H9 (cell line): ENCODE measurements around the gene PNMA6E. TPM values are rescaled to one million over a fixed set of nuclear protein-coding genes. Genes with fewer than 3 reads are reported as not detected.

Experiments
- DNase-seq: peaks from one replicate; pipeline ENCODE4 v3.0.0-alpha.2; 2017
- H2AFZ ChIP-seq: one replicate; pipeline ENCODE4 v1.6.1; 2013; ENCODE audit warnings: mild to moderate bottlenecking, low read length, control low read depth, moderate library complexity
- H2AK5ac ChIP-seq: 2 replicates; pipeline ENCODE4 v1.6.1; 2013; ENCODE audit warnings: low read length, control low read depth, mixed read lengths; ENCODE audit not compliant: insufficient read length
- H2BK120ac ChIP-seq: one replicate; pipeline ENCODE4 v1.6.1; 2013; ENCODE audit warnings: low read depth, mild to moderate bottlenecking, low read length, control low read depth, inconsistent platforms; ENCODE audit not compliant: poor library complexity, severe bottlenecking
- H2BK12ac ChIP-seq: 2 replicates; pipeline ENCODE4 v1.6.1; 2013; ENCODE audit warnings: low read length, control low read depth, mixed read lengths, low read depth; ENCODE audit not compliant: insufficient read length
- H2BK15ac ChIP-seq: 2 replicates; pipeline ENCODE4 v1.6.1; 2013; ENCODE audit warnings: low read depth, low read length, control low read depth
- H2BK20ac ChIP-seq: one replicate; pipeline ENCODE4 v1.6.1; 2013; ENCODE audit warnings: low read depth, mild to moderate bottlenecking, low read length, control low read depth, inconsistent platforms; ENCODE audit not compliant: poor library complexity, severe bottlenecking
- H2BK5ac ChIP-seq: 2 replicates; pipeline ENCODE4 v1.6.1; 2013; ENCODE audit warnings: low read length, control low read depth, mixed read lengths; ENCODE audit not compliant: insufficient read length
- H3K14ac ChIP-seq: 2 replicates; pipeline ENCODE4 v1.6.1; 2013; ENCODE audit warnings: low read length, control low read depth; ENCODE audit not compliant: insufficient read depth
- H3K18ac ChIP-seq: 2 replicates; pipeline ENCODE4 v1.6.1; 2013; ENCODE audit warnings: low read depth, mild to moderate bottlenecking, mixed read lengths, low read length, control low read depth; ENCODE audit not compliant: insufficient read length
- H3K23ac ChIP-seq: 2 replicates; pipeline ENCODE4 v1.6.1; 2013; ENCODE audit warnings: low read length, control low read depth, mixed read lengths, low read depth; ENCODE audit not compliant: insufficient read length
- H3K23me2 ChIP-seq: 2 replicates; pipeline ENCODE4 v1.6.1; 2013; ENCODE audit warnings: low read depth, mild to moderate bottlenecking, mixed read lengths, low read length, control low read depth; ENCODE audit not compliant: insufficient read length, poor library complexity, severe bottlenecking
- H3K27ac ChIP-seq: 2 replicates; pipeline ENCODE4 v1.5.1; 2013; ENCODE audit warnings: low read length, control low read depth, mixed read lengths, low read depth; ENCODE audit not compliant: insufficient read length
- H3K27me3 ChIP-seq: 2 replicates; pipeline ENCODE4 v1.6.1; 2013; ENCODE audit warnings: low read length, control low read depth, inconsistent platforms; ENCODE audit not compliant: insufficient read depth
- H3K4ac ChIP-seq: 2 replicates; pipeline ENCODE4 v1.6.1; 2013; ENCODE audit warnings: low read depth, mild to moderate bottlenecking, control low read depth, inconsistent platforms, low read length, moderate library complexity
- H3K4me1 ChIP-seq: 2 replicates; pipeline ENCODE4 v1.6.1; 2013; ENCODE audit warnings: low read length, control low read depth, inconsistent platforms; ENCODE audit not compliant: insufficient read depth
- H3K4me2 ChIP-seq: 2 replicates; pipeline ENCODE4 v1.6.1; 2013; ENCODE audit warnings: low read length, control low read depth, mixed read lengths; ENCODE audit not compliant: insufficient read length, insufficient read depth
- H3K56ac ChIP-seq: 2 replicates; pipeline ENCODE4 v1.6.1; 2013; ENCODE audit warnings: low read depth, mild to moderate bottlenecking, mixed read lengths, low read length, control low read depth; ENCODE audit not compliant: insufficient read length
- H3K79me1 ChIP-seq: 2 replicates; pipeline ENCODE4 v1.6.1; 2013; ENCODE audit warnings: low read depth, mild to moderate bottlenecking, moderate library complexity, low read length, control low read depth, inconsistent platforms; ENCODE audit not compliant: insufficient read depth, poor library complexity, severe bottlenecking
- H3K79me2 ChIP-seq: 2 replicates; pipeline ENCODE4 v1.6.1; 2013; ENCODE audit warnings: low read length, control low read depth, inconsistent platforms; ENCODE audit not compliant: insufficient read depth
- H3K9ac ChIP-seq: 2 replicates; pipeline ENCODE4 v1.6.1; 2013; ENCODE audit warnings: low read length, control low read depth, mixed read lengths; ENCODE audit not compliant: insufficient read length; ENCODE audit errors: extremely low read depth
- H3K9me3 ChIP-seq: one replicate; pipeline ENCODE4 v1.6.1; 2013; ENCODE audit warnings: low read depth, low read length, inconsistent platforms; ENCODE audit not compliant: control insufficient read depth
- H3T11ph ChIP-seq: one replicate; pipeline ENCODE4 v1.6.1; 2013; ENCODE audit warnings: mild to moderate bottlenecking, low read length, control low read depth, inconsistent platforms
- H4K20me1 ChIP-seq: one replicate; pipeline ENCODE4 v1.6.1; 2013; ENCODE audit not compliant: control insufficient read depth, insufficient read length, insufficient read depth
- H4K5ac ChIP-seq: 2 replicates; pipeline ENCODE4 v1.6.1; 2013; ENCODE audit warnings: low read depth, mild to moderate bottlenecking, mixed read lengths, low read length, control low read depth; ENCODE audit not compliant: insufficient read length
- H4K8ac ChIP-seq: replicated peaks from 2 replicates; pipeline ENCODE4 v1.6.1; 2013; ENCODE audit warnings: low read length, control low read depth, mixed read lengths, low read depth; ENCODE audit not compliant: insufficient read length
- H4K91ac ChIP-seq: 2 replicates; pipeline ENCODE4 v1.6.1; 2013; ENCODE audit warnings: low read depth, mild to moderate bottlenecking, moderate library complexity, mixed read lengths, low read length, control low read depth; ENCODE audit not compliant: insufficient read length
- H3K27ac Mint-ChIP-seq, 3 experiments: 2 replicates in 2 of 3; 3 replicates in 1 of 3; pipeline ENCODE4 v1.8.0; 2020 to 2021; ENCODE audit warnings: mixed read lengths in 3 of 3, mild to moderate bottlenecking in 1 of 3, moderate library complexity in 1 of 3
- H3K27me3 Mint-ChIP-seq: 2 replicates; pipeline ENCODE4 v1.8.0; 2021; ENCODE audit warnings: low read depth, mild to moderate bottlenecking, moderate library complexity, mixed read lengths
- H3K36me3 Mint-ChIP-seq, 3 experiments: 2 replicates in 2 of 3; 3 replicates in 1 of 3; pipeline ENCODE4 v1.8.0; 2020 to 2021; ENCODE audit warnings: low read depth in 3 of 3, mixed read lengths in 3 of 3; ENCODE audit not compliant: insufficient read depth in 1 of 3
- H3K4me1 Mint-ChIP-seq, 2 experiments: 2 replicates each; pipeline ENCODE4 v1.8.0; 2020; ENCODE audit warnings: mixed read lengths in 2 of 2
- H3K4me3 Mint-ChIP-seq, 2 experiments: 2 replicates in 1 of 2; 3 replicates in 1 of 2; pipeline ENCODE4 v1.8.0; 2020 to 2021; ENCODE audit warnings: mild to moderate bottlenecking in 2 of 2, mixed read lengths in 2 of 2, moderate library complexity in 1 of 2
- H3K9me3 Mint-ChIP-seq, 2 experiments: 2 replicates in 1 of 2; 3 replicates in 1 of 2; pipeline ENCODE4 v1.8.0; 2020; ENCODE audit warnings: mild to moderate bottlenecking in 2 of 2, mixed read lengths in 2 of 2, moderate library complexity in 1 of 2
- WGBS: extraction: QIAGEN DNeasy Blood & Tissue Kit; methylation state at CpG from one replicate; pipeline ENCODE4 v1.1.7; 2013; ENCODE audit warnings: missing lambda C conversion rate, low lambda C conversion rate, mixed read lengths; ENCODE audit not compliant: insufficient read length; ENCODE audit errors: extremely low coverage; 5-methylcytosine and 5-hydroxymethylcytosine counted together
- total RNA-seq: library from RNA; stranded (reverse); gene quantifications from 2 replicates; pipeline ENCODE4 v1.2.1, GENCODE V29; 2021
- TF ChIP-seq, protein P1 (sequence below): fragments of 200-600 bp; sonication (generic); conservative IDR thresholded peaks from 3 replicates; pipeline ENCODE4 v1.8.0; 2021; ENCODE audit warnings: antibody characterized with exemption, mild to moderate bottlenecking

Gene PNMA6E
- total RNA-seq, 1 experiment from 2014 or later = not detected

DNA sequence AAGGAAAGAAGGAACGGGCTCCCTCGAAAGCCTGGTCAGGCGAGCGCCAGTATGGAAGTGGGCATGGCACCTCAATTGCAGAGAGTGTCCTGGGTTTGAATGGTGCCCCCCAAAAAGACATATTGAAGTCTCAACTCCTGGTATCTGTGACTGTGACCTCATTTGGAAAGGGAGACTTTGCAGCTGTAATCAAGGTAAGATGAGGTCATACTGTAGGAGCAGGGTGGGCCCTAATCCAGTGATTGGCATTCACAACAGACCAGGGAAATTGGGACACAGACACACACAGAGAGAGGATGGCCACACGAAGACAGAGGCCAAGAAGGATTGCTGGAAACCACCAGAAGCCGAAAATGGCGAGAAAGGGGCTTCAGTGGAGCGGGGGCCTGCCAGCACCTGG is 16.5 kb upstream of the PNMA6E start:
- no peak for DNase-seq
- whole genome bisulfite sequencing = no CpG with 5 or more reads among the region's 8 CpGs

More for the DNA sequence above, 16.5 kb upstream of the PNMA6E start:
- Histone ChIP-seq H3K4me1 (no peaks in the 10 kb centered on the region), H4K5ac (no peak overlapping the region), H2AFZ (no peak overlapping the region), H3K79me1 (no peaks in the 10 kb centered on the region), H3K79me2 (no peaks in the 10 kb centered on the region), H2BK12ac (no peak overlapping the region), H3K9ac (no peak overlapping the region), H3T11ph (no peak overlapping the region), H4K91ac (no peak overlapping the region), H2BK20ac (no peak overlapping the region), H4K20me1 (no peaks in the 10 kb centered on the region), H2AK5ac (no peak overlapping the region), H4K8ac (no peak overlapping the region), H3K56ac (no peak overlapping the region), H3K4ac (no peak overlapping the region), H2BK5ac (no peak overlapping the region), H3K18ac (no peak overlapping the region), H3K9me3 (peaks cover 41% of the 10 kb centered on the region), H3K27ac (no peak overlapping the region), H3K23ac (no peak overlapping the region), H2BK120ac (no peak overlapping the region), H3K4me2 (no peak overlapping the region), H3K14ac (no peak overlapping the region), H3K27me3 (no peaks in the 10 kb centered on the region), H3K23me2 (no peaks in the 10 kb centered on the region), H2BK15ac (no peak overlapping the region)
- Mint-ChIP-seq H3K27me3 (peaks cover 11% of the 10 kb centered on the region), H3K4me3 (no peak overlapping the region), H3K4me1 (peaks cover 2 to 19% of the 10 kb centered on the region in 2 experiments; a peak in 3 of 4 replicates), H3K9me3 (peaks cover 71 to 79% of the 10 kb centered on the region in 2 experiments), H3K36me3 (peaks cover 2 to 8% (median 6%) of the 10 kb centered on the region in 3 experiments; a peak in 4 of 7 replicates), H3K27ac (no peak overlapping the region)
- TF ChIP-seq, protein P1, sequence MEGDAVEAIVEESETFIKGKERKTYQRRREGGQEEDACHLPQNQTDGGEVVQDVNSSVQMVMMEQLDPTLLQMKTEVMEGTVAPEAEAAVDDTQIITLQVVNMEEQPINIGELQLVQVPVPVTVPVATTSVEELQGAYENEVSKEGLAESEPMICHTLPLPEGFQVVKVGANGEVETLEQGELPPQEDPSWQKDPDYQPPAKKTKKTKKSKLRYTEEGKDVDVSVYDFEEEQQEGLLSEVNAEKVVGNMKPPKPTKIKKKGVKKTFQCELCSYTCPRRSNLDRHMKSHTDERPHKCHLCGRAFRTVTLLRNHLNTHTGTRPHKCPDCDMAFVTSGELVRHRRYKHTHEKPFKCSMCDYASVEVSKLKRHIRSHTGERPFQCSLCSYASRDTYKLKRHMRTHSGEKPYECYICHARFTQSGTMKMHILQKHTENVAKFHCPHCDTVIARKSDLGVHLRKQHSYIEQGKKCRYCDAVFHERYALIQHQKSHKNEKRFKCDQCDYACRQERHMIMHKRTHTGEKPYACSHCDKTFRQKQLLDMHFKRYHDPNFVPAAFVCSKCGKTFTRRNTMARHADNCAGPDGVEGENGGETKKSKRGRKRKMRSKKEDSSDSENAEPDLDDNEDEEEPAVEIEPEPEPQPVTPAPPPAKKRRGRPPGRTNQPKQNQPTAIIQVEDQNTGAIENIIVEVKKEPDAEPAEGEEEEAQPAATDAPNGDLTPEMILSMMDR = no peak
